ENCODE data around the gene SRMS. TPM values are rescaled to one million over a fixed set of nuclear protein-coding genes. Genes with fewer than 3 reads are reported as not detected.
A peak's percentile ranks its signal among the peaks of the same experiment; 100 is the strongest.

Gene SRMS
- polyA plus RNA-seq, 1 donor from 2014 or later: not detected

DNA sequence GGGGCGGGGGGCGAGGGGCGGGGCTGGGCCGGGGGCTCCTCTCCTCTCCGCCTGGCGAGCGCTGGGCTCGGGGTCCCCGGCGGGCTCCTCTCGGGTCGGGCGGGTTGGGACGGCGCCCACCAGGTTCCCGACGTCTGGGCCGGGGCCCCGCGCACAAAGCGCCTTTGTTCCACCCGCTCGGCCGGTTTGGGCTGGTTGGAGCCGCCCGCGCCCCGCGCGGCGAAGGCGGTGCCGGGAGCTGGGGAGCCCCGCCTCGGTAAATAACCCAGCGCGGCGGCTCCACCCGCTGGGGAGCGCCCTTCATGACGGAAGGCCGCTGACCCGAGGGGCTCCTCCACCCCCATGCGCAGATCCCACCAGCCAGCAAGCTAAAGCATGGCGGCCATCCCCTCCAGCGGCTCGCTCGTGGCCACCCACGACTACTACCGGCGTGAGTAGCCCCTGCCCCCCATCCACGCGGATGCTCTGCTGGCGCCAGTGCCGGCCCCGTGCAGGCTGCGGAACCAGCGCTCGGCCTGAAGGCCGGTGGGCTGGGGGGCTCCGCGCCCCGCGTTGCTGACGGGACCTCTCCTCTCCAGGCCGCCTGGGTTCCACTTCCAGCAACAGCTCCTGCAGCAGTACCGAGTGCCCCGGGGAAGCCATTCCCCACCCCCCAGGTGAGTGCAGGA is 26.5 kb downstream of the SRMS start:
- TF ChIP-seq EP300 (conservative IDR thresholded peaks at IDR 0.05; ENCODE audit: poor library complexity, severe bottlenecking) (no peak), CTCF (IDR thresholded peaks at IDR 0.05; ENCODE audit: poor library complexity, severe bottlenecking) (peak; percentile 34), SMC3 (conservative IDR thresholded peaks at IDR 0.05; ENCODE audit: poor library complexity) (peak; percentile 52), RAD21 (conservative IDR thresholded peaks at IDR 0.05) (peak; percentile 51), POLR2AphosphoS5 (IDR thresholded peaks at IDR 0.05) (peak; percentile 35), TAF1 (IDR thresholded peaks at IDR 0.05; ENCODE audit: low read depth) (peak; percentile 45), MXI1 (conservative IDR thresholded peaks at IDR 0.05; ENCODE audit: poor library complexity, severe bottlenecking) (peak; percentile 82), EZH2 (IDR thresholded peaks at IDR 0.05; ENCODE audit: borderline replicate concordance, insufficient read depth, low read length, poor library complexity, severe bottlenecking) (no peak), REST (IDR thresholded peaks at IDR 0.05; ENCODE audit: borderline replicate concordance) (peak; percentile 40)

DNA sequence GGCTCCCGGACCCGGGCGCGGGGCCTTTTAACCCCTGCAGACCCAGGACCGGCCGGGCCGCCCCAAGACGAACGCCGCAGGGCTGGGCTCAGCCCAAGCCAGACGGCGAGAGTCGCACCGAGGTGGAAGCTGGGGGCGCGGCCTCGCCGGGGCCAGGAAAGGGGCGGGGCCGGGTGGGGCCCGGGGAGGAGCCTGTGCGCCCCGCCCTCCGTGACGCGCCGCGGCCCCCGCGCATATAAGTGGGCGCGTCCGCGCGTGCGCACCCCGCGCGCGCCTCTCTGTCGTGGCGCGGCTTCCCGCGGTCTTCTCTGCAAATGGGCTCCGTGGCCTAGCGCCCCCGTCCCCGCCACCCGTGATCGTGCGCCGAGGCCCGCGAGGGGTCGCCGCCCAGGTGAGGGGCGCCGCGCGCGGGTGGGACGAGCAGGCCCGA is 27.0 kb downstream of the SRMS start, which contains the start of gene PPDPF:
Gene PPDPF, plus strand, starts transcription at position 262 of the 430 bp plus-strand sequence. CDS start 544 bp downstream, outside the sequence.
- Histone ChIP-seq H3K9me2 (ENCODE audit: insufficient read depth, low read length) (no peaks in the 10 kb centered on the region), H2AFZ (ENCODE audit: low read depth, low read length) (peak within 1 kb of the TSS; percentile 69), H3K9me3 (ENCODE audit: low read length) (no peaks in the 10 kb centered on the region), H3K4me2 (ENCODE audit: low read length) (peak within 1 kb of the TSS; percentile 78), H3K36me3 (ENCODE audit: insufficient read depth, low read length) (no peaks in the 10 kb centered on the region), H3K4me3 (ENCODE audit: low read length) (peak within 1 kb of the TSS; percentile 94), H3K27ac (ENCODE audit: low read length) (peak within 1 kb of the TSS; percentile 84), H3K27me3 (ENCODE audit: insufficient read depth, low read depth, low read length) (no peaks in the 10 kb centered on the region), H3F3A (ENCODE audit: insufficient read depth, low read length, poor library complexity, severe bottlenecking) (no peaks in the 10 kb centered on the region), H4K20me1 (ENCODE audit: insufficient read depth) (peaks cover 9% of the 10 kb centered on the region), H3K79me2 (replicated peaks; ENCODE audit: insufficient read depth, low read length) (peaks cover 17% of the 10 kb centered on the region), H3K9ac (ENCODE audit: low read length) (peak within 1 kb of the TSS; percentile 95)
- TF ChIP-seq POLR2AphosphoS5 (IDR thresholded peaks at IDR 0.05) (peak; percentile 95), EZH2 (IDR thresholded peaks at IDR 0.05; ENCODE audit: borderline replicate concordance, insufficient read depth, low read length, poor library complexity, severe bottlenecking) (no peak)

More for the DNA sequence above, 26.5 kb downstream of the SRMS start:
- no peak overlapping the region for H2AFZ ChIP-seq (ENCODE audit: low read depth, low read length)
- peak overlapping the region; percentile 95 for H3K9ac ChIP-seq (ENCODE audit: low read length)
- H3K27ac ChIP-seq (ENCODE audit: low read length): peak overlapping the region; percentile 84
- H3F3A ChIP-seq (ENCODE audit: insufficient read depth, low read length, poor library complexity, severe bottlenecking): no peaks in the 10 kb centered on the region
- peak overlapping the region; percentile 94 for H3K4me3 ChIP-seq (ENCODE audit: low read length)
- no peaks in the 10 kb centered on the region for H3K27me3 ChIP-seq (ENCODE audit: insufficient read depth, low read depth, low read length)
- peaks cover 17% of the 10 kb centered on the region for H3K79me2 ChIP-seq (replicated peaks; ENCODE audit: insufficient read depth, low read length)
- no peaks in the 10 kb centered on the region for H3K9me3 ChIP-seq (ENCODE audit: low read length)
- peak overlapping the region; percentile 78 for H3K4me2 ChIP-seq (ENCODE audit: low read length)
- no peaks in the 10 kb centered on the region for H3K9me2 ChIP-seq (ENCODE audit: insufficient read depth, low read length)
- peaks cover 9% of the 10 kb centered on the region for H4K20me1 ChIP-seq (ENCODE audit: insufficient read depth)
- no peaks in the 10 kb centered on the region for H3K36me3 ChIP-seq (ENCODE audit: insufficient read depth, low read length)

Measured in neural cell (in vitro differentiated cells).